SK-N-SH treated with all-trans-retinoic acid at 6 μM for 48 hours (cell line): ENCODE data around the gene ZDHHC20.

Source experiments
- ARNTL ChIP-seq: fragments of 450-650 bp; formaldehyde crosslinking; IDR thresholded peaks from 2 replicates; pipeline ENCODE4 v1.5.0; 2020; ENCODE audit warnings: low read depth, mild to moderate bottlenecking, moderate library complexity, borderline replicate concordance
- BACH2 ChIP-seq: fragments of 250-450 bp; sonication (Bioruptor Pico); IDR thresholded peaks from 2 replicates; pipeline ENCODE4 v1.9.0; 2021; ENCODE audit warnings: mild to moderate bottlenecking, borderline replicate concordance
- CREB5 ChIP-seq: fragments of 250-450 bp; sonication (Bioruptor Pico); IDR thresholded peaks from 2 replicates; pipeline ENCODE4 v1.5.1; 2020; ENCODE audit warnings: low read depth, mild to moderate bottlenecking, moderate library complexity
- ESRRG ChIP-seq: fragments of 250-450 bp; sonication (Bioruptor Pico); IDR thresholded peaks from 2 replicates; pipeline ENCODE4 v1.6.1; 2021; ENCODE audit warnings: mild to moderate bottlenecking
- ISL1 ChIP-seq: fragments of 250-450 bp; sonication (Bioruptor Pico); IDR thresholded peaks from 2 replicates; pipeline ENCODE4 v2.1.2; 2022; ENCODE audit warnings: mild to moderate bottlenecking, moderate library complexity
- OSR1 ChIP-seq: fragments of 250-450 bp; sonication (Bioruptor Pico); IDR thresholded peaks from 2 replicates; pipeline ENCODE4 v1.8.0; 2022; ENCODE audit warnings: moderate library complexity, mild to moderate bottlenecking, inconsistent platforms
- PATZ1 ChIP-seq: fragments of 250-450 bp; sonication (Bioruptor Pico); IDR thresholded peaks from 2 replicates; pipeline ENCODE4 v1.8.0; 2020; ENCODE audit warnings: mild to moderate bottlenecking, moderate library complexity, borderline replicate concordance
- POU6F1 ChIP-seq: fragments of 250-450 bp; sonication (Bioruptor Pico); IDR thresholded peaks from 2 replicates; pipeline ENCODE4 v1.8.0; 2021; ENCODE audit warnings: low read depth, mild to moderate bottlenecking, moderate library complexity, borderline replicate concordance
- PPARA ChIP-seq: fragments of 250-450 bp; sonication (Bioruptor Pico); IDR thresholded peaks from 2 replicates; pipeline ENCODE4 v1.5.0; 2020; ENCODE audit warnings: mild to moderate bottlenecking, borderline replicate concordance
- TOX ChIP-seq: fragments of 250-450 bp; sonication (Bioruptor Pico); IDR thresholded peaks from 2 replicates; pipeline ENCODE4 v1.8.0; 2021; ENCODE audit warnings: mild to moderate bottlenecking, moderate library complexity, borderline replicate concordance
- ZFP3 ChIP-seq: fragments of 250-450 bp; sonication (Bioruptor Pico); IDR thresholded peaks from 2 replicates; pipeline ENCODE4 v1.5.0; 2020; ENCODE audit warnings: mild to moderate bottlenecking, moderate library complexity
- ZFP30 ChIP-seq: fragments of 450-650 bp; formaldehyde crosslinking; IDR thresholded peaks from 2 replicates; pipeline ENCODE4 v1.5.0; 2022; ENCODE audit warnings: mild to moderate bottlenecking, moderate library complexity
- ZNF565 ChIP-seq: fragments of 450-650 bp; formaldehyde crosslinking; conservative IDR thresholded peaks from 2 replicates; pipeline ENCODE4 v1.5.0; 2020; ENCODE audit warnings: low read depth, mild to moderate bottlenecking, moderate library complexity
- ZNF70 ChIP-seq: fragments of 450-650 bp; formaldehyde crosslinking; IDR thresholded peaks from 2 replicates; pipeline ENCODE4 v1.5.0; 2020; ENCODE audit warnings: mild to moderate bottlenecking, moderate library complexity

GRCh38 chr13:21333186-21333585, 125.9 kb downstream of the ZDHHC20 start:
- TF ChIP-seq TOX (CRISPR knock-in tag) (no peak), PPARA (no peak), ZNF70 (CRISPR knock-in tag) (no peak), POU6F1 (CRISPR knock-in tag) (no peak), ISL1 (CRISPR knock-in tag) (no peak), ZNF565 (no peak), OSR1 (no peak), ZFP30 (CRISPR knock-in tag) (no peak), PATZ1 (CRISPR knock-in tag) (no peak), ARNTL (CRISPR knock-in tag) (no peak), ZFP3 (no peak), CREB5 (CRISPR knock-in tag) (no peak), ESRRG (no peak), BACH2 (no peak)
